Hippocampal formation (tissue), 2 donors: ENCODE measurements around the gene OR5H2.

Experiments
- DNase-seq, 2 donors: peaks; one replicate each; lab custom pipeline; 2025; lab: John Stamatoyannopoulos, UW

OR5H2 gene

GRCh38 chr3:98331329-98331728 lies 49.0 kb downstream of the OR5H2 start:
- DNase-seq = no peak
